Esophagus squamous epithelium (tissue), 5 donors: ENCODE measurements around the gene HMGCS2. TPM values are rescaled to one million over a fixed set of nuclear protein-coding genes. Genes with fewer than 3 reads are reported as not detected.
A peak's percentile ranks its signal among the peaks of the same experiment; 100 is the strongest.

Experiments used
- DNase-seq: peaks from one replicate; lab custom pipeline; 2025; lab: John Stamatoyannopoulos, UW
- H3K27ac ChIP-seq, 4 donors: fragments of 200-600 bp; sonication (generic); one replicate each; pipeline ENCODE4 v1.5.1; 2016 to 2019; ENCODE audit warnings: mild to moderate bottlenecking in 1 of 4
- H3K27me3 ChIP-seq, 4 donors: fragments of 200-600 bp; sonication (generic); 1 replicate in 3 of 4; 2 replicates in 1 of 4; pipeline versions ENCODE4 v1.5.1 to v1.6.0; 2017 to 2021; ENCODE audit warnings: antibody characterized with exemption in 1 of 4
- H3K36me3 ChIP-seq, 3 donors: fragments of 200-600 bp; sonication (generic); one replicate each; pipeline ENCODE4 v1.5.1; 2016 to 2019
- H3K4me1 ChIP-seq, 3 donors: fragments of 200-600 bp; sonication (generic); one replicate each; pipeline ENCODE4 v1.5.1; 2017 to 2019
- H3K4me3 ChIP-seq, 4 donors: fragments of 200-600 bp; sonication (generic); 1 replicate in 3 of 4; 2 replicates in 1 of 4; pipeline ENCODE4 v1.5.1; 2016 to 2019; ENCODE audit warnings: mild to moderate bottlenecking in 2 of 4, moderate library complexity in 1 of 4
- H3K9me3 ChIP-seq, 3 donors: fragments of 200-600 bp; sonication (generic); one replicate each; pipeline ENCODE4 v1.5.1; 2016 to 2019
- CTCF ChIP-seq, 6 experiments: fragments of 450-650 bp in 4 of 6; fragments of 200-600 bp in 2 of 6; sonication (generic) in 2 of 6; IDR thresholded peaks; one replicate each; pipeline ENCODE4 v1.5.1; 2016 to 2019; ENCODE audit warnings: antibody characterized with exemption in 6 of 6, mild to moderate bottlenecking in 4 of 6, moderate library complexity in 4 of 6
- POLR2A ChIP-seq, 4 donors: fragments of 450-650 bp; IDR thresholded peaks; one replicate each; pipeline ENCODE4 v1.6.1; 2017; ENCODE audit warnings: antibody characterized with exemption in 4 of 4, mild to moderate bottlenecking in 4 of 4, moderate library complexity in 3 of 4
- WGBS, 2 donors: methylation state at CpG; one replicate each; pipeline ENCODE4 v1.1.5; 2018; 5-methylcytosine and 5-hydroxymethylcytosine counted together
- intact Hi-C: fragments of 100-400 bp; cut with DNase I; formaldehyde crosslinking; loops from one replicate; pipeline ENCODE4 v1.15.0; 2022
- total RNA-seq, 4 donors: library from RNA; depleted of rRNA; stranded (reverse); fragments of >200 nt; gene quantifications; one replicate each; pipeline ENCODE4 v1.1.0, GENCODE V29; 2016
- donor health status: DM: yes; HTN: yes; CAD: no.

HMGCS2 gene
- total RNA-seq, 4 donors from 2014 or later: 1.1 to 27.0 (median 2.5) TPM; not detected in 1

GRCh38 chr1:119784191-119784781 is 15.6 kb upstream of the HMGCS2 start:
- WGBS, 2 donors: 50 to 55% methylated on average over 2 to 3 of the region's 3 CpGs
- Histone ChIP-seq H3K27ac (peak overlapping the region in 3 of 4 donors; percentile 30 to 76 (median 58)), H3K4me3 (no peak overlapping the region), H3K27me3 (no peaks in the 10 kb centered on the region), H3K4me1 (peaks cover 36 to 86% (median 44%) of the 10 kb centered on the region in 3 donors), H3K9me3 (no peaks in the 10 kb centered on the region), H3K36me3 (no peaks in the 10 kb centered on the region)
- TF ChIP-seq POLR2A (IDR thresholded peaks at IDR 0.05): no peak
- no peak for TF ChIP-seq CTCF (IDR thresholded peaks at IDR 0.05)
- DNase-seq: no peak
- intact Hi-C loops: no loop called here

- H3K4me1 ChIP-seq: peaks cover 36 to 86% (median 44%) of the 10 kb centered on the region in 3 donors
Observed at GRCh38 chr1:119783354-119784185, 14.9 kb upstream of the HMGCS2 start.

GRCh38 chr1:119782631-119783325 is 14.1 kb upstream of the HMGCS2 start:
- Histone ChIP-seq H3K4me1 (peaks cover 36 to 78% (median 41%) of the 10 kb centered on the region in 3 donors), H3K4me3 (no peak overlapping the region), H3K27ac (peak overlapping the region; percentile 52 to 76 (median 59)), H3K27me3 (no peaks in the 10 kb centered on the region), H3K36me3 (no peaks in the 10 kb centered on the region), H3K9me3 (no peaks in the 10 kb centered on the region)
- no peak for DNase-seq
- 31 to 39% methylated on average over 7 of the region's 7 CpGs for WGBS, 2 donors
- no peak for TF ChIP-seq CTCF (IDR thresholded peaks at IDR 0.05)
- no peak for TF ChIP-seq POLR2A (IDR thresholded peaks at IDR 0.05)
- intact Hi-C loops: no loop called here

More at GRCh38 chr1:119783354-119784185, 14.9 kb upstream of the HMGCS2 start:
- peak overlapping the region; percentile 52 to 76 (median 59) for H3K27ac ChIP-seq
- no peaks in the 10 kb centered on the region for H3K36me3 ChIP-seq
- intact Hi-C loops: no loop called here
- no peak for DNase-seq
- no peak for TF ChIP-seq CTCF (IDR thresholded peaks at IDR 0.05)
- no peak for TF ChIP-seq POLR2A (IDR thresholded peaks at IDR 0.05)
- H3K4me3 ChIP-seq: no peak overlapping the region
- H3K9me3 ChIP-seq: no peaks in the 10 kb centered on the region
- WGBS, 2 donors: 64 to 65% methylated on average over 6 of the region's 6 CpGs
- H3K27me3 ChIP-seq: no peaks in the 10 kb centered on the region

- Histone ChIP-seq H3K4me1 (peaks cover 35 to 67% (median 36%) of the 10 kb centered on the region in 3 donors), H3K36me3 (no peaks in the 10 kb centered on the region), H3K27me3 (no peaks in the 10 kb centered on the region), H3K4me3 (no peak overlapping the region), H3K9me3 (no peaks in the 10 kb centered on the region), H3K27ac (no peak overlapping the region)
- WGBS, 2 donors: 86 to 87% methylated on average over 11 of the region's 11 CpGs
- intact Hi-C loops: no loop called here
- TF ChIP-seq CTCF (IDR thresholded peaks at IDR 0.05) (no peak), POLR2A (IDR thresholded peaks at IDR 0.05) (no peak)
- DNase-seq: no peak
Observed at GRCh38 chr1:119781434-119782210, 12.9 kb upstream of the HMGCS2 start.
